Loucy (cell line): ENCODE results near the gene MLST8.

Experiments used
- CTCF ChIP-seq: fragments of 200-600 bp; sonication (generic); conservative IDR thresholded peaks from 2 replicates; pipeline ENCODE4 v1.5.1; 2014; ENCODE audit warnings: mild to moderate bottlenecking, antibody characterized with exemption, low read length
- EZH2phosphoT487 ChIP-seq: fragments of 200-600 bp; IDR thresholded peaks from 2 replicates; pipeline ENCODE4 v1.6.1; 2018; ENCODE audit warnings: antibody characterized with exemption, mild to moderate bottlenecking, moderate library complexity, borderline replicate concordance

DNA sequence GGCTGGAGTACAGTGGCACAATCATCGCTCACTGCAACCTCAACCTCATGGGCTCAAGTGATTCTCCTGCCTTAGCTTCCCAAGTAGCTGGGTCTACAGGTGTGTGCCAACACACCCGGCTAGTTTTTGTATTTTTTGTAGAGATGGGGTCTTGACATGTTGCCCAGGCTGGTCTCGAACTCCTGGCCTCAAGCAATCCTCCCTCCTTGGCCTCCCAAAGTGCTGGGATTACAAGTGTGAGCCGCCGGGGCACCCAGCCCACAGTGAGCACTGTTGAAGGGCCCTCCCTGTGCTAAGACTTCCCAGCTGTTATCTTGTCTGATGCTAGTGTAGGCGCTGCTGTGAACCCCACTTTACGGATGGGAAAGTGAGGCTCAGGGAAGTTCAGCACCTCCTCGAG is 16.9 kb upstream of the MLST8 start:
- no peak for TF ChIP-seq CTCF
- TF ChIP-seq EZH2phosphoT487, result no peak
